Keratinocyte (primary cell): ENCODE results near the gene C8G.

Experiments used
- CTCF ChIP-seq, 3 experiments: IDR thresholded peaks in 1 of 3; conservative IDR thresholded peaks in 1 of 3; optimal IDR thresholded peaks in 1 of 3; 2 replicates in 2 of 3; 3 replicates in 1 of 3; pipeline versions ENCODE3 to v1.5.1; 2011; ENCODE audit warnings: low read length in 3 of 3, mild to moderate bottlenecking in 3 of 3, moderate library complexity in 2 of 3, control low read depth in 1 of 3, inconsistent platforms in 1 of 3; ENCODE audit not compliant: insufficient read depth in 2 of 3; ENCODE audit errors: extremely low read depth in 1 of 3
- EZH2 ChIP-seq: IDR thresholded peaks from one replicate; pipeline ENCODE4 v1.6.1; 2012; ENCODE audit warnings: inconsistent platforms, mild to moderate bottlenecking, low read length, moderate library complexity

- TF ChIP-seq CTCF (optimal IDR thresholded peaks at IDR 0.05 in 1 of 3, IDR thresholded peaks at IDR 0.05 in 1 of 3, conservative IDR thresholded peaks at IDR 0.05 in 1 of 3; ENCODE audit: extremely low read depth in 1 of 3, insufficient read depth in 2 of 3, low read length in 3 of 3) (no peak), EZH2 (no peak)
These were observed 20.9 kb downstream of the C8G start for GRCh38 chr9:136965771-136966484.
